ENCODE data around the gene PLA1A.

DNA sequence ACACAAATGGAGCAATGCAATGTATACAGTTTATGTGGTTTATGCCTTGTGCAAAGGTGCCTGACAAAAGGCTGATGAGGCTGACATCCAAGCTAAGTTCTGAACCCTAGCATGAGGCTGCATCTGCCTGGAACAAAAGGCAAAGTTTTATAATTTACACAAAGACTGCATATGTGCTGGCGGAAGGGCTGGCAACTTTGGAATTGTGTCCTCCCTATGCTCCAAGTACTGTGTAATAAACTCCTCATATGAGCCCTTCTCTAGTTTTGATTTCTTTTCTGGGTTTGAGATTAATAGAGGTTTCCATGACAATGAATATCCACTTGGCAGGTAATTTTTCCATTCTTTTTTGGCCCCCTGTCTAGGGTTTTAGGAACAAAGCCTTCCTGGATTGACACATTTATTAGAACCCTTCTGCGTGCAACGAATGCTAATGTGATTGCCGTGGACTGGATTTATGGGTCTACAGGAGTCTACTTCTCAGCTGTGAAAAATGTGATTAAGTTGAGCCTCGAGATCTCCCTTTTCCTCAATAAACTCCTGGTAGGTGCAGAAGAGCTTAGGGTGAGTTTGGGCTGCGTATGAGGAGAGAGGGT lies 10.8 kb downstream of the PLA1A start:
- TF ChIP-seq POLR2AphosphoS5 (IDR thresholded peaks at IDR 0.05; ENCODE audit: low read depth, low read length): no peak
- no peak for TF ChIP-seq TAF1 (IDR thresholded peaks at IDR 0.05; ENCODE audit: borderline replicate concordance, insufficient read depth, low read length)
